ENCODE measurements around the gene SLC6A12.

SLC6A12 gene

GRCh38 chr12:169528-170370, 44.2 kb downstream of the SLC6A12 start:
- H3K9me3 Mint-ChIP-seq, result no peaks in the 10 kb centered on the region
- peaks cover 7% of the 10 kb centered on the region for H3K27me3 Mint-ChIP-seq (ENCODE audit: low read depth)
- H3K4me3 Mint-ChIP-seq, result no peak overlapping the region
- H3K36me3 Mint-ChIP-seq (ENCODE audit: low read depth), result no peaks in the 10 kb centered on the region
- no peak overlapping the region for H3K27ac Mint-ChIP-seq
- peaks cover 9% of the 10 kb centered on the region for H3K4me1 Mint-ChIP-seq (ENCODE audit: low read depth)
- DNase-seq (ENCODE audit: low spot score), result no peak

GRCh38 chr12:168763-169525, 45.0 kb downstream of the SLC6A12 start:
- Mint-ChIP-seq H3K9me3 (no peaks in the 10 kb centered on the region), H3K36me3 (ENCODE audit: low read depth) (no peaks in the 10 kb centered on the region), H3K27me3 (ENCODE audit: low read depth) (peaks cover 7% of the 10 kb centered on the region), H3K27ac (no peak overlapping the region), H3K4me1 (ENCODE audit: low read depth) (peaks cover 9% of the 10 kb centered on the region), H3K4me3 (no peak overlapping the region)
- no peak for DNase-seq (ENCODE audit: low spot score)

DNA sequence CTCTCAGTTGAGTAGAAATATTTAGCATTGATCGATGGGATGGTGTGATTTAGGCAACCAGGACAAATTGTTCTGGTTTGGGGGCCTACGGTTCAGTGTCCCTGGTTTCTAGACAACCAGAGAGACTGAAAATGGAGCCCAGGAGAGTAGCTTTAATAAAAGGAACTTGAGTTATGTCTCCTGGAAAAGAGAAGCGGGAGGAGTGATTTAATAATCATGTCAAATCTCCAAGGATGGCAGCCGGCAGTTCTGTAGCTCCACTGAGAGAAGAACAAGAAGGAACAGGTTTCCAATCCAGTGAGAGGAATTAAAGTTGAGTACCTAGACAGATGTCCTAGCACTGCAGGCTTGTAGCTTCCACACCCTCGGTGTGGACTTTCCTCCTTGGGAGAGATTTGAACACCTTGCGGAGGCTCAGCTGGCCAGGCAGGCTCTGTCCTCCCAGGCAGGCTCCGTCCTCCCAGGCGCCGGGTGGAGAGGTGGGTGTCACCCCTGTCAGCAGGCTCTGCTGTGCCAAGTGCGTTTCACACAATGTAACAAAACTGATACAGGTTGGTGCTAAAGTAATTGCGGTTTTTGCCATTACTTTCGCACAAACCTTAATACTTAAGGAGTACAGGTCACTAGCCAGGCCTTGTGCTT, 45.9 kb downstream of the SLC6A12 start:
- H3K9me3 Mint-ChIP-seq, result no peaks in the 10 kb centered on the region
- DNase-seq (ENCODE audit: low spot score), result no peak
- peaks cover 9% of the 10 kb centered on the region for H3K4me1 Mint-ChIP-seq (ENCODE audit: low read depth)
- no peaks in the 10 kb centered on the region for H3K36me3 Mint-ChIP-seq (ENCODE audit: low read depth)
- H3K27ac Mint-ChIP-seq, result no peak overlapping the region
- H3K27me3 Mint-ChIP-seq (ENCODE audit: low read depth), result peaks cover 7% of the 10 kb centered on the region
- no peak overlapping the region for H3K4me3 Mint-ChIP-seq

DNA sequence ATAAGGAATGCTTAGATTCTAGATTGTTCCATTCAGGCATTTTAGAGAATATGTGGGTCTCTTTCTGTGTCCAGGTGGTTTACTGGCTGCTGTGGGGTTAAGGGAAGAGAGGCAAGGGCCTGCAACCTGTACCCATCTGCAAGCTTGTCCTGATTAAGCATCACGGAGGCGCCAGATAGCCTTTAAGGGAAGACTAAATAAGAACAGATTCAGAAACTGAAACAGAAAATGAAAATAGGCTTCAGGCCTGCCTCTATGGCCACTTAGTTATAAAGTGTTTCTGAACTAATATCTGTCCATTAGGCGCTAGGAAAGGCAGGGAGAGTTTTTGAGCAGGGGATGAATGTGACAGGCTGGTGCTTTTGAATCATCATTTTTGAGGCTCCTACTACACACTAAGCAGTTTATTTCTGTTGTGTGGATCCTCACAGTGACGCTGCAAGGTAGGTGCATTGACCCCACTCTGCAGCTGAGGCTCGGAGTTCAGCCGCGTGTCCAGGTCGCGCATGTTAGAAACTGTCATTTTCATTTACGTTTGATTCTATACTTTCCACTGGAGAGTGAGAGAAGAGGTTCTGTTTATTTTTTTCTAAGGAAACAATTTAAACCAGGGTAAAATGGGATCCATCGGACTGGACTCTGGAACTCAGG, 47.4 kb downstream of the SLC6A12 start:
- no peaks in the 10 kb centered on the region for H3K36me3 Mint-ChIP-seq (ENCODE audit: low read depth)
- peaks cover 9% of the 10 kb centered on the region for H3K4me1 Mint-ChIP-seq (ENCODE audit: low read depth)
- peaks cover 7% of the 10 kb centered on the region for H3K27me3 Mint-ChIP-seq (ENCODE audit: low read depth)
- DNase-seq (ENCODE audit: low spot score), result no peak
- H3K27ac Mint-ChIP-seq, result no peak overlapping the region
- H3K9me3 Mint-ChIP-seq, result no peaks in the 10 kb centered on the region
- no peak overlapping the region for H3K4me3 Mint-ChIP-seq

- Mint-ChIP-seq H3K27ac (no peak overlapping the region), H3K36me3 (ENCODE audit: low read depth) (no peaks in the 10 kb centered on the region)
Measured at GRCh38 chr12:165862-166368, 48.0 kb downstream of the SLC6A12 start.

DNA sequence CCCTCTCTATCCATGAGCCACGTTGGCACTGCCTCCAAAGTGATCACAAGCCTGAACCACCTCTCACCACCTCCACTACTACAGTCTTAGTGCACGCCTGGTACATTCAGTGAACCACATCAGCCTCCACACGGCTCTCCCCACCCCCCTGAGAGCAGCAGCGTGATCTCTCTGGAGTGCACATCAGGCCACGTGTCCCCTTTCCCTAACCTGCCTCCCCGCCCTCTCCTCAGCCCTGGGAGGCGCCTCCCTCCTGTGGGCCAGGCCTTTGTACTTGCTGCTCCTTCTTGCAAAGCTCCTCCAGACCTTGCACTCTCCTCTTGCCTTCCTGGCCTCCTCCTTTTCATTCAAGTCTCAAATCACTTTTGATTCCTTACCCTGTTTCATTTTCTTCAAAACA, 49.8 kb downstream of the SLC6A12 start:
- H3K36me3 Mint-ChIP-seq (ENCODE audit: low read depth), result no peaks in the 10 kb centered on the region
- no peak overlapping the region for H3K4me3 Mint-ChIP-seq
- DNase-seq (ENCODE audit: low spot score), result no peak
- H3K9me3 Mint-ChIP-seq, result no peaks in the 10 kb centered on the region
- peaks cover 5% of the 10 kb centered on the region for H3K4me1 Mint-ChIP-seq (ENCODE audit: low read depth)
- H3K27me3 Mint-ChIP-seq (ENCODE audit: low read depth), result peaks cover 4% of the 10 kb centered on the region
- no peak overlapping the region for H3K27ac Mint-ChIP-seq

More at GRCh38 chr12:165862-166368, 48.0 kb downstream of the SLC6A12 start:
- no peak for DNase-seq (ENCODE audit: low spot score)
- Mint-ChIP-seq H3K9me3 (no peaks in the 10 kb centered on the region), H3K4me1 (ENCODE audit: low read depth) (peaks cover 9% of the 10 kb centered on the region), H3K4me3 (no peak overlapping the region), H3K27me3 (ENCODE audit: low read depth) (peaks cover 7% of the 10 kb centered on the region)

DNA sequence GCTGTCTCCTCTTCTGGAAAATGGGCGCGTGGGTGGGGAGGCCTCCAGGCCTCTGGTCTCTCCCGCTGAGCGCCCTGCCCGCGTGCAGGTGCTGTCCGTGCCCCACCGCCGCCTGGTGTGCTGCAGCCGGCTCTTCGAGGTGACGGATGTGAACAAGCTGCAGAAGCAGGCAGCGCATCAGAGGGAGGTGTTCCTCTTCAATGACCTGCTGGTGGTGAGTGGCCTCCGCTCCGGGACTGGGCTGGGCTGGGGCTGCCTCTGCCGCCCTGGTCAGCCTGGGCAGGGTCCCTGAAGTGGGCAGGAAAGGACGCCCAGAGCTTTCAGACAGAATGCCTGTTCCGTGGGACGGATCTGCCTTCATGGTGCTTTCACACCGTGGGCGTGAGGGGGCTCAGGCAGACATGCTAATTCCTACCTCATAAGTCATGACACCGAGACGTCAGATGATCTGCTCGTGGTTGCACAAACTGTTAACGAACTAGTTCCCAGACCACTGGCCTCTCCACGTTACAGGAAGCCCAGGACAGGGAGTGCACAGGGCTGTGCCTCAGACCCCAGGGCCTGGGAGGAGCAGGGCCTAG, 50.5 kb downstream of the SLC6A12 start:
- Mint-ChIP-seq H3K27me3 (ENCODE audit: low read depth) (peaks cover 4% of the 10 kb centered on the region), H3K27ac (no peak overlapping the region), H3K9me3 (no peaks in the 10 kb centered on the region)

DNA sequence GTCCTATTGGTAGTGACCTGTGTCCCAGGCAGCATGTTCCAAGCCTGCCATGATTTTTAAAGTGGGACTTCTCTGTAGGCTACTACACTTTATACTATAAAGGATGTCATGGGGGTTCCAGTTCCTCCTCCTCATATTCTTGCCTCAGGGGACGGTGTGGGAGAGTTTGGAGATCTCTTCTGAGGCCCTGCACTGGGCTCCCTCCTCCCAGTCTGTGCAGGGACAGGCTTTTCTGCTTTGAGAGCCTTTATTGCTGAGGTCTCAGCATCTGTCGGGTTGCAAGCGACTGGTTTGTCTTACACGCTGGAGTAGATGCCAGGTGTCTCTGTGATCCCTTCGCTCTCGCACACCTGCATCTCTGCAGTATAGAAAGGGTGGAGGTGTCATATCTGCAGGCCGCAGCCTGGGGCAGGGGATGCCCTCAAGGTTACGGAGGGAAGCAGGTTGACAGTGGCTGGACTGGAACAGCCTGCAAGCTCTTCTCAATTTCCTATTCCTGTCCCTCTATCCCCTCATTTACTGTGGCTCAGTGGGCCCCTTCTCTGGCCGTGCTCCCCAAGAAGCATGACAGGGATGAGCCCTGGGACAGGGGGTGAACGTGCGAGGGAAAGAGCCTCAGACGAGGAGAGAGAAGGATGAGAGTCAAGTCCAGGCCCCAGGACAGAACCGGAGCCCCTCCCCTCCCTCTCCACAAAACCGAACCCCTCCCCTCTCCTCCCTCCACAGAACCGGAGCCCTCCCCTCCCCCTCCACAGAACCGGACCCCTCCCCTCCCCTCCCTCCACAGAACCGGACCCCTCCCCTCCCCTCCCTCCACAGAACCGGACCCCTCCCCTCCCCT, 51.3 kb downstream of the SLC6A12 start:
- DNase-seq (ENCODE audit: low spot score), result no peak
- no peaks in the 10 kb centered on the region for H3K4me1 Mint-ChIP-seq (ENCODE audit: low read depth)
- no peak overlapping the region for H3K4me3 Mint-ChIP-seq
- no peak overlapping the region for H3K27ac Mint-ChIP-seq
- H3K9me3 Mint-ChIP-seq, result no peaks in the 10 kb centered on the region
- H3K36me3 Mint-ChIP-seq (ENCODE audit: low read depth), result no peaks in the 10 kb centered on the region
- peaks cover 4% of the 10 kb centered on the region for H3K27me3 Mint-ChIP-seq (ENCODE audit: low read depth)

More for the DNA sequence above, 50.5 kb downstream of the SLC6A12 start:
- Mint-ChIP-seq H3K36me3 (ENCODE audit: low read depth) (no peaks in the 10 kb centered on the region), H3K4me1 (ENCODE audit: low read depth) (peaks cover 1% of the 10 kb centered on the region), H3K4me3 (no peak overlapping the region)
- no peak for DNase-seq (ENCODE audit: low spot score)

DNA sequence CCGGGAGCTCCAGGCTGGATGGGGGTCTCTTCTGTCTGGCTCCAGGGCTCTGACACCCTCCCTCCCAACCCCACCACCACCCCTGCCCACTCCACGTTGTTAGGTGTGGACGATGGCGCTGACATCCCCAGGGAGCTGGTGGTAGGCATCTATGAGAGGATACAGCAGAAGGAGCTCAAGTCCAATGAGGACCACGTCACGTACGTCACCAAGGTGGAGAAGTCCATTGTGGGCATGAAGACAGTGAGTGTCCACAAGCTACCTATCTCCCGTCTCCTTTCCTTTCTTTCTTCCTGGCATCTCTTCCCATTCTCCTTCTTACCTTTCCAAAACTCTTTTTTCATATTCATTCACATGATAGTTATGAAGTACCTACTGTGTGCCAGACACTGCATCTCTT, 52.1 kb downstream of the SLC6A12 start:
- Mint-ChIP-seq H3K27ac (no peak overlapping the region), H3K4me3 (no peak overlapping the region), H3K4me1 (ENCODE audit: low read depth) (no peaks in the 10 kb centered on the region), H3K9me3 (no peaks in the 10 kb centered on the region), H3K36me3 (ENCODE audit: low read depth) (no peaks in the 10 kb centered on the region), H3K27me3 (ENCODE audit: low read depth) (no peaks in the 10 kb centered on the region)
- DNase-seq (ENCODE audit: low spot score), result no peak

- H3K9me3 Mint-ChIP-seq, result no peaks in the 10 kb centered on the region
- no peak overlapping the region for H3K4me3 Mint-ChIP-seq
- no peaks in the 10 kb centered on the region for H3K4me1 Mint-ChIP-seq (ENCODE audit: low read depth)
- H3K27me3 Mint-ChIP-seq (ENCODE audit: low read depth), result no peaks in the 10 kb centered on the region
- H3K27ac Mint-ChIP-seq, result no peak overlapping the region
- no peaks in the 10 kb centered on the region for H3K36me3 Mint-ChIP-seq (ENCODE audit: low read depth)
- DNase-seq (ENCODE audit: low spot score), result no peak
Measured at GRCh38 chr12:160858-161257, 53.1 kb downstream of the SLC6A12 start.

DNA sequence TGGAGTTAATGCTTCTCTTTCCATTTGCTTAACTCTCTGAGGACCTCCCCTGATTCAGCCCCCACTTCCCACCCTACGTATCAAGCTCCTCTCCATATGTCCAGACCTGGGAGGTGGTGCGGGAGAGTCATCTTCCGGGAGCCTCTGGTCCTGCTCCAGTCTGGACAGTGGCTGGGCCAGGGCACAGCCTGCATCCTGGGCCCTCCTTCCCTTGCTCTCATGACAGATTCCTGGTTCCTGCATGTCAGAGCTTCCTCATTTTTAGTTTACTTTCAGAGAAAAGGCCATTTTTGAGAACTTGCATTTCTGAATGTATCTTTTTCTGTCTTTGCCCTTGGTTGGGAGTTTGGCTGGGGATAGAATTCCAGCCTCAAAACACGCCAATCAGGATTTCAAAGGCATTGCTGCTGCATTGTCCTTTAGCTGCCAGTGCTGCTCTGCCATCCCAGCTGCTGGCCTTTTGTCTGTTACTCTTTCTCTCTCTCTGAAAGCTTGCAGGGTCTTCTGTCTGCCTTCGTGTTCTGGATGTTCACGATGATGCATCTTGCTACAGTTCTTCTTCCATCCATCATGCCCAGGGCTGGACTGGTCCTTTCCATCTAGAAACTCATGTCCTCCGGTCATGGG, 54.7 kb downstream of the SLC6A12 start:
- Mint-ChIP-seq H3K4me1 (ENCODE audit: low read depth) (no peaks in the 10 kb centered on the region), H3K9me3 (no peaks in the 10 kb centered on the region), H3K4me3 (no peak overlapping the region), H3K27me3 (ENCODE audit: low read depth) (no peaks in the 10 kb centered on the region), H3K36me3 (ENCODE audit: low read depth) (no peaks in the 10 kb centered on the region), H3K27ac (no peak overlapping the region)
- no peak for DNase-seq (ENCODE audit: low spot score)

DNA sequence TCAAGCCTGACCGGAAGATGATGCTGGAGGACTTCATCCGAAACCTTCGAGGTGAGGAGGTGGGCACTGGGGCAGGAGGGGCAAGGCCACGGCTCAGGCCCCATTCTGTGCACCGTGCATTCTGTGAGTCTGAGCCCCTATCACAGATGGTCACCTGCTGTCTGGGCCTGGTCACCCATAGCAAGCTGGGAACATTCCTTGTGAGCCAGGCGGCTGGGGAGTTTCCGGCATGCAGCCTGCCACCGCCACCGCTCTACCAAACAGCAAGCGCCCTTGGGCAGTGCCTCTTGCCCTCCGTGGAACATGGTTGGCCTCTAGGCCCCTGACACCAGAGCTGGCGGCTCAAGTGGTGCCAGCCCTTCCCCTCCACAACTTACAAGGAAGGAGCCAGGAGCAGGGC, 56.3 kb downstream of the SLC6A12 start:
- no peak overlapping the region for H3K27ac Mint-ChIP-seq
- no peaks in the 10 kb centered on the region for H3K9me3 Mint-ChIP-seq
- no peaks in the 10 kb centered on the region for H3K4me1 Mint-ChIP-seq (ENCODE audit: low read depth)
- no peak for DNase-seq (ENCODE audit: low spot score)
- no peaks in the 10 kb centered on the region for H3K36me3 Mint-ChIP-seq (ENCODE audit: low read depth)
- H3K27me3 Mint-ChIP-seq (ENCODE audit: low read depth), result no peaks in the 10 kb centered on the region
- no peak overlapping the region for H3K4me3 Mint-ChIP-seq
